ENCODE measurements around the gene WDR90. TPM values are rescaled to one million over a fixed set of nuclear protein-coding genes. Genes with fewer than 3 reads are reported as not detected.
"Not testable (repeated sequence)": the region's sequence is repeated elsewhere in the genome, so short reads cannot be mapped to it uniquely, and the experiment has no call there.

The WDR90 gene
- polyA plus RNA-seq, 3 donors: 0.13 to 16.5 (median 1.1) TPM

- H3K9ac ChIP-seq (ENCODE audit: insufficient read depth, low read length, poor library complexity, severe bottlenecking): no peak overlapping the region
- no peak for DNase-seq
- peaks cover 3 to 16% of the 10 kb centered on the region in 2 donors for H3K27me3 ChIP-seq (ENCODE audit: control insufficient read depth in 2 of 2, insufficient read depth in 2 of 2, low read length in 2 of 2)
- intact Hi-C loops (cut with micrococcal nuclease): no loop called here
- no peak overlapping the region for H3K27ac ChIP-seq (ENCODE audit: low read depth in 1 of 2, low read length in 2 of 2)
- peaks cover 8 to 12% of the 10 kb centered on the region in 2 donors for H3K36me3 ChIP-seq (replicated peaks in 1 of 2; ENCODE audit: control insufficient read depth in 1 of 2, insufficient read depth in 2 of 2, low read length in 2 of 2)
- peaks cover 25% of the 10 kb centered on the region for H3K4me1 Mint-ChIP-seq
- H2AFZ ChIP-seq (ENCODE audit: insufficient read depth, low read depth, low read length, poor library complexity, severe bottlenecking): no peak overlapping the region
- H3K9me3 ChIP-seq (replicated peaks in 1 of 2; ENCODE audit: control insufficient read depth in 1 of 2, insufficient read depth in 1 of 2, low read length in 2 of 2): peaks cover 0 to under 1% of the 10 kb centered on the region in 2 donors
- peaks cover 0 to 10% (median 2%) of the 10 kb centered on the region in 7 donors for H3K9me3 Mint-ChIP-seq
- 92% methylated on average over 19 of the region's 19 CpGs for WGBS (ENCODE audit: insufficient coverage)
- H3K79me2 ChIP-seq (ENCODE audit: insufficient read depth, low read length): peaks cover 11% of the 10 kb centered on the region
- no peak overlapping the region for H3K4me3 Mint-ChIP-seq
- H4K20me1 ChIP-seq (ENCODE audit: insufficient read depth, low read length): peaks cover 17% of the 10 kb centered on the region
- H3K4me3 ChIP-seq (replicated peaks in 1 of 3; ENCODE audit: low read depth in 2 of 3, low read length in 3 of 3): no peak overlapping the region
- no peak overlapping the region for H3K27ac Mint-ChIP-seq
- no peak for TF ChIP-seq CTCF (IDR thresholded peaks at IDR 0.05)
- peaks cover 15 to 18% (median 16%) of the 10 kb centered on the region in 3 donors for H3K27me3 Mint-ChIP-seq (ENCODE audit: low read depth in 3 of 3)
- peaks cover 37 to 53% of the 10 kb centered on the region in 2 donors for H3K4me1 ChIP-seq (ENCODE audit: control insufficient read depth in 1 of 2, insufficient read depth in 2 of 2, low read length in 2 of 2)
- no peak overlapping the region for H3K4me2 ChIP-seq (replicated peaks; ENCODE audit: extremely low read depth, low read length, poor library complexity, severe bottlenecking)
- H3K36me3 Mint-ChIP-seq: peaks cover 20 to 28% of the 10 kb centered on the region in 2 donors
These were observed 38.3 kb downstream of the WDR90 start for GRCh38 chr16:687499-687898.

GRCh38 chr16:689175-689897, 40.2 kb downstream of the WDR90 start:
- WGBS (ENCODE audit: insufficient coverage): 89% methylated on average over 24 of the region's 26 CpGs

GRCh38 chr16:691242-691641, 42.1 kb downstream of the WDR90 start:
- H3K27me3 Mint-ChIP-seq (ENCODE audit: low read depth in 3 of 3): peaks cover 44 to 54% (median 49%) of the 10 kb centered on the region in 3 donors
- H3K36me3 Mint-ChIP-seq: peaks cover 13 to 19% of the 10 kb centered on the region in 2 donors
- H3K79me2 ChIP-seq (ENCODE audit: insufficient read depth, low read length); H4K20me1 ChIP-seq (ENCODE audit: insufficient read depth, low read length); H3K9me3 ChIP-seq (replicated peaks in 1 of 2; ENCODE audit: control insufficient read depth in 1 of 2, insufficient read depth in 1 of 2, low read length in 2 of 2); intact Hi-C loops (cut with micrococcal nuclease); DNase-seq; H2AFZ ChIP-seq (ENCODE audit: insufficient read depth, low read depth, low read length, poor library complexity, severe bottlenecking); H3K4me2 ChIP-seq (replicated peaks; ENCODE audit: extremely low read depth, low read length, poor library complexity, severe bottlenecking); H3K9ac ChIP-seq (ENCODE audit: insufficient read depth, low read length, poor library complexity, severe bottlenecking); H3K4me3 ChIP-seq (replicated peaks in 1 of 3; ENCODE audit: low read depth in 2 of 3, low read length in 3 of 3); H3K27ac ChIP-seq (ENCODE audit: low read depth in 1 of 2, low read length in 2 of 2): not testable (repeated sequence)
- Histone ChIP-seq H3K27me3 (ENCODE audit: control insufficient read depth in 2 of 2, insufficient read depth in 2 of 2, low read length in 2 of 2) (peaks cover 20 to 47% of the 10 kb centered on the region in 2 donors), H3K36me3 (replicated peaks in 1 of 2; ENCODE audit: control insufficient read depth in 1 of 2, insufficient read depth in 2 of 2, low read length in 2 of 2) (peaks cover 0 to 11% of the 10 kb centered on the region in 2 donors), H3K4me1 (ENCODE audit: control insufficient read depth in 1 of 2, insufficient read depth in 2 of 2, low read length in 2 of 2) (peaks cover 33 to 45% of the 10 kb centered on the region in 2 donors)
- H3K9me3 Mint-ChIP-seq: peaks cover 3 to 15% (median 7%) of the 10 kb centered on the region in 7 donors
- 92% methylated on average over 12 of the region's 16 CpGs for WGBS (ENCODE audit: insufficient coverage)
- peak overlapping the region in 1 of 7 donors; percentile 70 for H3K27ac Mint-ChIP-seq
- H3K4me1 Mint-ChIP-seq: peaks cover 25% of the 10 kb centered on the region
- H3K4me3 Mint-ChIP-seq: peak overlapping the region; percentile 43 to 94

More at GRCh38 chr16:689175-689897, 40.2 kb downstream of the WDR90 start:
- H3K4me1 ChIP-seq (ENCODE audit: control insufficient read depth in 1 of 2, insufficient read depth in 2 of 2, low read length in 2 of 2): peaks cover 26 to 43% of the 10 kb centered on the region in 2 donors
- peak overlapping the region; percentile 86 for H2AFZ ChIP-seq (ENCODE audit: insufficient read depth, low read depth, low read length, poor library complexity, severe bottlenecking)
- H3K4me3 Mint-ChIP-seq: peak overlapping the region; percentile 87 to 94
- peaks cover 0 to 4% of the 10 kb centered on the region in 2 donors for H3K9me3 ChIP-seq (replicated peaks in 1 of 2; ENCODE audit: control insufficient read depth in 1 of 2, insufficient read depth in 1 of 2, low read length in 2 of 2)
- peak overlapping the region; percentile 70 to 80 for H3K27ac ChIP-seq (ENCODE audit: low read depth in 1 of 2, low read length in 2 of 2)
- peaks cover 31 to 36% (median 32%) of the 10 kb centered on the region in 3 donors for H3K27me3 Mint-ChIP-seq (ENCODE audit: low read depth in 3 of 3)
- peaks cover 16% of the 10 kb centered on the region for H3K4me1 Mint-ChIP-seq
- peak overlapping the region in 6 of 7 donors; percentile 74 to 93 (median 85) for H3K27ac Mint-ChIP-seq
- peaks cover 4% of the 10 kb centered on the region for H4K20me1 ChIP-seq (ENCODE audit: insufficient read depth, low read length)
- H3K4me3 ChIP-seq (replicated peaks in 1 of 3; ENCODE audit: low read depth in 2 of 3, low read length in 3 of 3): peak overlapping the region; percentile 77 to 92 (median 87)
- peaks cover 17 to 22% of the 10 kb centered on the region in 2 donors for H3K36me3 Mint-ChIP-seq
- peaks cover 15 to 29% of the 10 kb centered on the region in 2 donors for H3K27me3 ChIP-seq (ENCODE audit: control insufficient read depth in 2 of 2, insufficient read depth in 2 of 2, low read length in 2 of 2)
- TF ChIP-seq CTCF (IDR thresholded peaks at IDR 0.05): no peak
- no peaks in the 10 kb centered on the region for H3K79me2 ChIP-seq (ENCODE audit: insufficient read depth, low read length)
- peaks cover 0 to 11% of the 10 kb centered on the region in 2 donors for H3K36me3 ChIP-seq (replicated peaks in 1 of 2; ENCODE audit: control insufficient read depth in 1 of 2, insufficient read depth in 2 of 2, low read length in 2 of 2)
- DNase-seq: peak in 1 of 3 donors; percentile 32
- peak overlapping the region; percentile 95 for H3K4me2 ChIP-seq (replicated peaks; ENCODE audit: extremely low read depth, low read length, poor library complexity, severe bottlenecking)
- intact Hi-C loops (cut with micrococcal nuclease): no loop called here
- peaks cover under 1 to 10% (median 6%) of the 10 kb centered on the region in 7 donors for H3K9me3 Mint-ChIP-seq
- H3K9ac ChIP-seq (ENCODE audit: insufficient read depth, low read length, poor library complexity, severe bottlenecking): peak overlapping the region; percentile 75
